Mesothelial cell of epicardium (in vitro differentiated cells): ENCODE measurements around the gene WDR45B. TPM values are rescaled to one million over a fixed set of nuclear protein-coding genes. Genes with fewer than 3 reads are reported as not detected.

Experiments used
- DNase-seq, 2 experiments: peaks; one replicate each; pipeline ENCODE4 v3.0.0; 2021; ENCODE audit warnings: low spot score in 2 of 2; ENCODE audit not compliant: unreplicated experiment in 2 of 2
- H3K27ac Mint-ChIP-seq: 2 replicates; pipeline ENCODE4 v1.8.0; 2021; ENCODE audit warnings: mixed read lengths
- H3K27me3 Mint-ChIP-seq: 2 replicates; pipeline ENCODE4 v1.8.0; 2021; ENCODE audit warnings: low read depth, mixed read lengths
- H3K36me3 Mint-ChIP-seq: 2 replicates; pipeline ENCODE4 v1.8.0; 2021; ENCODE audit warnings: mixed read lengths
- H3K4me1 Mint-ChIP-seq: 2 replicates; pipeline ENCODE4 v1.8.0; 2021; ENCODE audit warnings: mixed read lengths
- H3K4me3 Mint-ChIP-seq: 2 replicates; pipeline ENCODE4 v1.8.0; 2021; ENCODE audit warnings: mild to moderate bottlenecking, moderate library complexity, mixed read lengths
- H3K9me3 Mint-ChIP-seq: 2 replicates; pipeline ENCODE4 v1.8.0; 2021; ENCODE audit warnings: mixed read lengths
- CTCF ChIP-seq: fragments of 200-600 bp; sonication (generic); IDR thresholded peaks from one replicate; pipeline ENCODE4 v1.5.0; 2021; ENCODE audit warnings: antibody characterized with exemption; ENCODE audit not compliant: unreplicated experiment
- total RNA-seq: library from RNA; stranded (reverse); gene quantifications from 3 replicates; pipeline ENCODE4 v1.2.1, GENCODE V29; 2021

Gene WDR45B
- total RNA-seq, 1 donor from 2014 or later = 92.3 TPM

- H3K4me1 Mint-ChIP-seq = peaks cover 9% of the 10 kb centered on the region
- peak overlapping the region; percentile 3 for H3K27ac Mint-ChIP-seq
- peaks cover 63% of the 10 kb centered on the region for H3K36me3 Mint-ChIP-seq
- no peak overlapping the region for H3K4me3 Mint-ChIP-seq
- no peaks in the 10 kb centered on the region for H3K27me3 Mint-ChIP-seq
- H3K9me3 Mint-ChIP-seq = peaks cover 5% of the 10 kb centered on the region
- DNase-seq = no peak
- no peak for TF ChIP-seq CTCF
Measured at GRCh38 chr17:82603981-82604448, 44.2 kb downstream of the WDR45B start.

- Mint-ChIP-seq H3K27me3 (no peaks in the 10 kb centered on the region), H3K4me1 (peaks cover 9% of the 10 kb centered on the region), H3K27ac (no peak overlapping the region), H3K9me3 (peaks cover 5% of the 10 kb centered on the region), H3K4me3 (no peak overlapping the region), H3K36me3 (peaks cover 58% of the 10 kb centered on the region)
- TF ChIP-seq CTCF = no peak
- DNase-seq = no peak
Measured at GRCh38 chr17:82602986-82603710, 45.1 kb downstream of the WDR45B start.

- peaks cover 9% of the 10 kb centered on the region for H3K4me1 Mint-ChIP-seq
- no peaks in the 10 kb centered on the region for H3K27me3 Mint-ChIP-seq
- H3K36me3 Mint-ChIP-seq = peaks cover 56% of the 10 kb centered on the region
- H3K4me3 Mint-ChIP-seq = no peak overlapping the region
- no peak for TF ChIP-seq CTCF
- peaks cover 5% of the 10 kb centered on the region for H3K9me3 Mint-ChIP-seq
- no peak overlapping the region for H3K27ac Mint-ChIP-seq
- DNase-seq = no peak
Measured at GRCh38 chr17:82602487-82602886, 45.8 kb downstream of the WDR45B start.

GRCh38 chr17:82601447-82602000, 46.7 kb downstream of the WDR45B start:
- Mint-ChIP-seq H3K4me3 (no peak overlapping the region), H3K27ac (no peak overlapping the region), H3K9me3 (peaks cover 3% of the 10 kb centered on the region), H3K36me3 (peaks cover 55% of the 10 kb centered on the region), H3K27me3 (no peaks in the 10 kb centered on the region), H3K4me1 (peaks cover 8% of the 10 kb centered on the region)
- no peak for DNase-seq
- TF ChIP-seq CTCF = no peak

- Mint-ChIP-seq H3K36me3 (peaks cover 54% of the 10 kb centered on the region), H3K27ac (no peak overlapping the region), H3K9me3 (no peaks in the 10 kb centered on the region), H3K4me1 (peaks cover 6% of the 10 kb centered on the region), H3K4me3 (no peak overlapping the region), H3K27me3 (no peaks in the 10 kb centered on the region)
- DNase-seq = no peak
- TF ChIP-seq CTCF = no peak
Measured at GRCh38 chr17:82600731-82601446, 47.4 kb downstream of the WDR45B start.
